ENCODE data around the gene COL9A1. TPM values are rescaled to one million over a fixed set of nuclear protein-coding genes. Genes with fewer than 3 reads are reported as not detected.

The COL9A1 gene
- total and polyA plus RNA-seq, 2 of the 8 experiments (the other 6 are each of a cell fraction or from before 2014, with no cell fraction given) = 7.9 to 18.1 TPM

- WGBS, 2 experiments (ENCODE audit: extremely low coverage in 1 of 2, insufficient coverage in 1 of 2, insufficient read length in 1 of 2, insufficient replicate concordance in 2 of 2, low coverage in 1 of 2, low lambda C conversion rate in 2 of 2, missing lambda C conversion rate in 1 of 2) = 92% methylated on average over 3 of the region's 3 CpGs; no CpG with 5 or more reads in 1 of the 2 experiments
- no peak for DNase-seq (ENCODE audit: low read depth in 1 of 2, low spot score in 2 of 2)
- H2BK5ac ChIP-seq (ENCODE audit: low read depth, low read length) = no peak overlapping the region
- H4K91ac ChIP-seq (replicated peaks; ENCODE audit: insufficient read length, low read length) = no peak overlapping the region
- no peak overlapping the region for H3K56ac ChIP-seq (replicated peaks; ENCODE audit: insufficient read length, low read depth, low read length)
- H3K4me2 ChIP-seq (ENCODE audit: insufficient read depth in 1 of 2, low read depth in 2 of 2, low read length in 2 of 2) = no peak overlapping the region
- no peak overlapping the region for H2BK20ac ChIP-seq (ENCODE audit: low read length)
- no peak for FAIRE-seq
- no peaks in the 10 kb centered on the region for H4K20me1 ChIP-seq (replicated peaks in 1 of 2; ENCODE audit: control insufficient read depth in 1 of 2, insufficient read depth in 2 of 2, low read length in 2 of 2)
- no peak overlapping the region for H2BK120ac ChIP-seq (replicated peaks; ENCODE audit: low read depth, low read length)
- H3K27ac ChIP-seq (ENCODE audit: low read depth, low read length) = no peak overlapping the region
- ChIA-PET CTCF (ENCODE audit: partially characterized antibody) (interaction anchor here (1.2 to 2.4 kb wide), 5 partner anchors 14 to 115 kb away, joined by 3 to 12 read pairs (median 4); no protein-coding TSS in a partner anchor), POLR2A (ENCODE audit: partially characterized antibody) (no interaction called here)
- no peak overlapping the region for H3K14ac ChIP-seq (ENCODE audit: insufficient read length)
- no peak overlapping the region for H3K18ac ChIP-seq (ENCODE audit: extremely low read depth, low read length)
- no peak overlapping the region for H2BK12ac ChIP-seq (ENCODE audit: low read depth, low read length)
- TF ChIP-seq GABPA (IDR thresholded peaks at IDR 0.05; ENCODE audit: borderline replicate concordance, insufficient read depth, low read length) = no peak
- no peak for TF ChIP-seq RBBP5 (IDR thresholded peaks at IDR 0.05; ENCODE audit: borderline replicate concordance, low read depth, low read length)
- no peaks in the 10 kb centered on the region for H3K27me3 ChIP-seq (replicated peaks in 1 of 4; ENCODE audit: control insufficient read depth in 3 of 4, extremely low read depth in 1 of 4, insufficient read depth in 3 of 4, low read length in 3 of 4)
- no peak overlapping the region for H4K8ac ChIP-seq (ENCODE audit: extremely low read depth, insufficient read depth, low read length)
- H2BK15ac ChIP-seq (ENCODE audit: low read length) = no peak overlapping the region
- H3K36me3 ChIP-seq (ENCODE audit: control insufficient read depth in 2 of 4, insufficient read depth in 4 of 4, low read length in 3 of 4) = no peaks in the 10 kb centered on the region
- no peak overlapping the region for H3K4me3 ChIP-seq (ENCODE audit: extremely low read depth in 1 of 4, insufficient read depth in 2 of 4, low read depth in 3 of 4, low read length in 4 of 4)
- H3K9me3 ChIP-seq (ENCODE audit: insufficient read depth in 2 of 2, low read depth in 1 of 2, low read length in 1 of 2) = no peaks in the 10 kb centered on the region
- H3K23me2 ChIP-seq (ENCODE audit: low read depth, low read length) = no peaks in the 10 kb centered on the region
- H3K9ac ChIP-seq (replicated peaks in 1 of 4; ENCODE audit: extremely low read depth in 1 of 4, low read depth in 3 of 4, low read length in 3 of 4) = no peak overlapping the region
- H3K79me2 ChIP-seq (ENCODE audit: control insufficient read depth in 1 of 2, insufficient read depth in 2 of 2, low read length in 2 of 2) = no peaks in the 10 kb centered on the region
- H3K4me1 ChIP-seq (replicated peaks in 1 of 4; ENCODE audit: control insufficient read depth in 3 of 4, insufficient read depth in 4 of 4, low read length in 3 of 4) = no peaks in the 10 kb centered on the region
- H3K23ac ChIP-seq (ENCODE audit: insufficient read length) = no peak overlapping the region
- H4K5ac ChIP-seq (ENCODE audit: insufficient read length, low read depth, low read length) = no peak overlapping the region
- no peak overlapping the region for H2AFZ ChIP-seq (ENCODE audit: low read length)
- no peaks in the 10 kb centered on the region; the same call in 1 of the 2 replicates for H3K79me1 ChIP-seq (ENCODE audit: low read depth, low read length)
- no peak overlapping the region for H2AK5ac ChIP-seq (ENCODE audit: low read depth, low read length)
- H3K4ac ChIP-seq (replicated peaks; ENCODE audit: insufficient read length, low read depth, low read length) = no peak overlapping the region
Measured at GRCh38 chr6:70253923-70254322, 49.0 kb downstream of the COL9A1 start.
